ENCODE measurements around the gene PLIN3. TPM values are rescaled to one million over a fixed set of nuclear protein-coding genes. Genes with fewer than 3 reads are reported as not detected.

PLIN3 gene
- total and polyA plus RNA-seq, 9 of the 15 experiments (the other 6 are each of a cell fraction or from before 2014, with no cell fraction given) = 7.5 to 75.6 (median 43.1) TPM

- TF ChIP-seq MGA (IDR thresholded peaks at IDR 0.05) (peak; percentile 74; the same call in 1 of the 2 replicates), ATF2 (CRISPR knock-in tag; IDR thresholded peaks at IDR 0.05) (peak; percentile 53; the same call in 1 of the 2 replicates), IRF2 (CRISPR knock-in tag; IDR thresholded peaks at IDR 0.05) (0 out of 2 replicates have a peak, but pooled peaks have one; percentile 34), SUPT5H (IDR thresholded peaks at IDR 0.05) (peak; percentile 6; the same call in 1 of the 2 replicates), CCNT2 (IDR thresholded peaks at IDR 0.05; ENCODE audit: borderline replicate concordance, extremely low read depth, insufficient read length, low read depth, low read length) (peak; percentile 3), MITF (IDR thresholded peaks at IDR 0.05) (peak; percentile 30; the same call in 1 of the 2 replicates), BHLHE40 (IDR thresholded peaks at IDR 0.05; ENCODE audit: low read length) (peak; percentile 52), E2F6 (IDR thresholded peaks at IDR 0.05; ENCODE audit: borderline replicate concordance in 1 of 2, extremely low read depth in 1 of 2, insufficient read depth in 1 of 2, insufficient read length in 1 of 2, low read depth in 1 of 2, low read length in 1 of 2, poor library complexity in 1 of 2, severe bottlenecking in 1 of 2) (peak in 1 of 2 experiments; percentile 48), PHF8 (IDR thresholded peaks at IDR 0.05; ENCODE audit: borderline replicate concordance, low read length) (peak; percentile 13; the same call in 1 of the 2 replicates)
Observed at GRCh38 chr19:4792019-4792865, 75.2 kb downstream of the PLIN3 start (continued).

Measured in K562 (cell line).